ENCODE results near the gene XKR3.
"Not testable (repeated sequence)": the region's sequence is repeated elsewhere in the genome, so short reads cannot be mapped to it uniquely, and the experiment has no call there.

DNA sequence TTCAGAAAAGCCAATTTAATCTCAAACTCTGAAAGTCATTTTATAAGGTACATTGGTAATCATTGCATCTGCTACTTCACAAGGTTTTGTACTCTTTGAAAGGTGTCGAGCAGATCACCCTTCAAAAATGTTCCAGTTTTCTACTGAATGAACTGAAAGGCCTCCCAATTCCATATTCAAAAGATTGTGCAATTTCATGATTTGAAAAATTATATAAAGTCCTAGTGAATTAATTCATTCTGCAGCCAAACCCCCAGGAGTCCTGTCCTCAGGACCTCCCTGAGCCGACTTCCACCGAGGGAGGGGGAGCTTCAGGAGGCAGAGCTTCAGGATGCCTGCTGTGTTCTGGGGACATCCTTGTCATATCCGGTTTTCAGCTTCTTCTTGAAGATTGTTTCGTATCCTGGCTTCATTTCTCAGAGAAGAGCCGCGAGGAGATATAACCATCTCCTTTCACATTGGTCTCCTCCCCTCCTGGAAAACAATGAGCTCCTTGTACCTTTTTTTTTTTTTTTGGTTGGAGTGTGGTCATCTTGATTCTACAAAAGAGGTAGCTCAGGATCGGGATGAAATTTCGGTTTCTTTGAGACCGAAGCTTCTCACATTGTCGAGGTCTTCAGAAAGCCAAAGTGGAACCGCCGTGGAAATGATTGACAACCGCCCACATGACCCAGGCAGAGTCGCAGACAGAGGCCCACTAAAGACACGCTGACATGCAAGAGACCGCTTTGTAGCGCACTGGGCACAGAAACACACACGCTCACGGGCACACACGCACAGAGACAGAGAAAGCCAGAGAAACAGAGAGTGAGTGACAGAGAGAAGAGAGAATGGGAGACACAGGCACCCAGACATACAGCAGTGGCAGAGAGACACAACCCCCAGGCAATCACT is 77.7 kb downstream of the XKR3 start:
- TF ChIP-seq EZH2 (IDR thresholded peaks at IDR 0.05); POLR2AphosphoS5 (IDR thresholded peaks at IDR 0.05; ENCODE audit: borderline replicate concordance, low read depth, low read length); FOXP2 (optimal IDR thresholded peaks at IDR 0.05; ENCODE audit: control extremely low read depth, extremely low read length, insufficient read depth): not testable (repeated sequence)

Measured in SK-N-MC (cell line).